SK-N-SH (cell line): ENCODE measurements around the gene FOSB. TPM values are rescaled to one million over a fixed set of nuclear protein-coding genes. Genes with fewer than 3 reads are reported as not detected.

Experiments used
- CHD2 ChIP-seq: fragments of 150-350 bp; IDR thresholded peaks from 2 replicates; pipeline ENCODE4 v1.6.1; 2018; ENCODE audit warnings: low read length; ENCODE audit not compliant: partially characterized antibody
- ELF1 ChIP-seq: IDR thresholded peaks from 2 replicates; pipeline ENCODE4 v1.4.0; 2012
- EP300 ChIP-seq, 2 experiments: IDR thresholded peaks; 2 replicates each; pipeline versions ENCODE4 v1.4.0 to v1.6.1; 2012; ENCODE audit warnings: borderline replicate concordance in 1 of 2, low read depth in 1 of 2, low read length in 1 of 2
- EZH2phosphoT487 ChIP-seq: fragments of 200-600 bp; sonication (generic); IDR thresholded peaks from 2 replicates; pipeline ENCODE4 v1.6.1; 2017; ENCODE audit warnings: low read depth, mixed run types, mild to moderate bottlenecking, antibody characterized with exemption, moderate library complexity, borderline replicate concordance
- FOSL2 ChIP-seq: IDR thresholded peaks from 2 replicates; pipeline ENCODE4 v1.4.0; 2012; ENCODE audit warnings: low read depth, mild to moderate bottlenecking, moderate library complexity, borderline replicate concordance
- FOXJ3 ChIP-seq: sonication (generic); formaldehyde crosslinking; IDR thresholded peaks from 2 replicates; pipeline ENCODE4 v1.5.1; 2020; ENCODE audit warnings: mild to moderate bottlenecking, missing genetic modification reagents
- FOXM1 ChIP-seq: IDR thresholded peaks from 2 replicates; pipeline ENCODE4 v1.4.0; 2012; ENCODE audit warnings: low read depth, mild to moderate bottlenecking
- GABPA ChIP-seq: IDR thresholded peaks from 2 replicates; pipeline ENCODE4 v1.4.0; 2012; ENCODE audit warnings: low read depth, mild to moderate bottlenecking
- MEF2A ChIP-seq: IDR thresholded peaks from 2 replicates; pipeline ENCODE4 v1.4.0; 2012; ENCODE audit warnings: low read depth, borderline replicate concordance
- NFIC ChIP-seq: IDR thresholded peaks from 2 replicates; pipeline ENCODE4 v1.4.0; 2012; ENCODE audit warnings: borderline replicate concordance
- NRF1 ChIP-seq: IDR thresholded peaks from 2 replicates; pipeline ENCODE4 v1.6.1; 2012; ENCODE audit warnings: low read depth, mild to moderate bottlenecking, low read length
- POLR2AphosphoS5 ChIP-seq: IDR thresholded peaks from 2 replicates; pipeline ENCODE4 v1.6.1; 2012; ENCODE audit warnings: low read depth, low read length
- RXRA ChIP-seq: IDR thresholded peaks from 2 replicates; pipeline ENCODE4 v1.4.0; 2012; ENCODE audit warnings: low read depth, mild to moderate bottlenecking, borderline replicate concordance
- SIN3A ChIP-seq: IDR thresholded peaks from 2 replicates; pipeline ENCODE4 v1.6.1; 2012; ENCODE audit warnings: low read depth, mild to moderate bottlenecking, low read length, moderate library complexity, borderline replicate concordance
- SMC3 ChIP-seq: IDR thresholded peaks from 2 replicates; pipeline ENCODE4 v1.6.1; 2012; ENCODE audit warnings: low read depth, low read length, improper control_type of control experiment
- TAF1 ChIP-seq: IDR thresholded peaks from 2 replicates; pipeline ENCODE4 v1.6.1; 2012; ENCODE audit warnings: low read depth, mild to moderate bottlenecking, low read length, moderate library complexity, borderline replicate concordance
- TEAD4 ChIP-seq: IDR thresholded peaks from 2 replicates; pipeline ENCODE4 v1.4.0; 2012; ENCODE audit warnings: mild to moderate bottlenecking, borderline replicate concordance; ENCODE audit not compliant: insufficient read depth
- YY1 ChIP-seq: IDR thresholded peaks from 2 replicates; pipeline ENCODE4 v1.4.0; 2012; ENCODE audit warnings: low read depth, mild to moderate bottlenecking
- polyA plus RNA-seq, 3 experiments: library from polyadenylated mRNA; depleted of rRNA; stranded (reverse); fragments of >200 nt; gene quantifications; 2 replicates each; pipeline ENCODE4 v1.2.3, GENCODE V29; 2012
- TF ChIP-seq, protein P1 (sequence below): fragments of 150-350 bp; IDR thresholded peaks from 2 replicates; pipeline ENCODE4 v1.6.1; 2016; ENCODE audit warnings: mild to moderate bottlenecking, low read depth, low read length
- TF ChIP-seq, protein P2 (sequence below): fragments of 200-600 bp; sonication (generic); IDR thresholded peaks from 2 replicates; pipeline ENCODE4 v1.6.1; 2017; ENCODE audit warnings: antibody characterized with exemption, mild to moderate bottlenecking, moderate library complexity
- TF ChIP-seq, protein P3 (sequence below): IDR thresholded peaks from 2 replicates; pipeline ENCODE4; 2012
- TF ChIP-seq, protein P4 (sequence below): IDR thresholded peaks from 2 replicates; pipeline ENCODE4 v1.4.0; 2012; ENCODE audit warnings: low read depth, borderline replicate concordance

Gene FOSB
- polyA plus RNA-seq, 1 of the 3 experiments (the other 2 are of a cell fraction): 78.2 TPM

DNA sequence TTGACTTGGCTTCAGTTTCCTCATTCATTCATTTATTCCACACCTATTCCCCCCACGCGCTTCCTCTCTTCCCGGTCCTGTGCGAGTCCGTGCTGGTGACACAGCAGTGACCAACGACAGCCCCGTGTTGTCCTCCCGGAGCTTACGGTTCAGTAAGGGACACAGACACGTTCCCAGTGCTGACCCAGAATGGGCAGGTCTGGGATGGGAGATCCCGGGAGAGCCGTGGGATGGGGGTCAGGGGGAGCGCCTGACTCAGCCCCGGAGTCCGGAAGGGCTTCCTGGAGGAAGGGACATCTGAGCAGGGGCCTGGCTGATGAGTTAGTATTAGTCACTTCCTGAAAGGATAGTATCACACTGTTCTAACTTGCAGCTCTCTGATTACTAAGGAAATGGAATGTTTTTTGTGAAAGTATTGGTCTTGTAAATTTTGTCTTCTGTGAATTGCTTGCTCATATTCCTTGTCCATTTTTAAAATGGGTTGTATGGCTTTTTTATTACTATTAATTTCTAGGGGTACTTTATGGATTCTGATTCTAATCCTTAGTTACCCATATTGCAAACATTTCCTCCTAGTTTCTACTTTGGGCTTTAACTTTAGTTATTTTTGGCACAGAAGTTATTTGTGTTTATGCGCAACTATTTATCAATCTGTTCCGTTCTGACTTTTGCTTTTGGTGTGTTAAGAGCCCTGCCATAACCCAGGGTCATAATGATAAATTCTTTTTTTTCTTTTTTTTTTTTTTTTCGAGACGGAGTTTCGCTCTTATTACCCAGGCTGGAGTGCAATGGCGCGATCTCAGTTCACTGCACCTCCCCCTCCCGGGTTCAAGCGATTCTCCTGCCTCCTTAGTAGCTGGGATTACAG is 43.4 kb upstream of the FOSB start (continued):
- TF ChIP-seq, protein P1, sequence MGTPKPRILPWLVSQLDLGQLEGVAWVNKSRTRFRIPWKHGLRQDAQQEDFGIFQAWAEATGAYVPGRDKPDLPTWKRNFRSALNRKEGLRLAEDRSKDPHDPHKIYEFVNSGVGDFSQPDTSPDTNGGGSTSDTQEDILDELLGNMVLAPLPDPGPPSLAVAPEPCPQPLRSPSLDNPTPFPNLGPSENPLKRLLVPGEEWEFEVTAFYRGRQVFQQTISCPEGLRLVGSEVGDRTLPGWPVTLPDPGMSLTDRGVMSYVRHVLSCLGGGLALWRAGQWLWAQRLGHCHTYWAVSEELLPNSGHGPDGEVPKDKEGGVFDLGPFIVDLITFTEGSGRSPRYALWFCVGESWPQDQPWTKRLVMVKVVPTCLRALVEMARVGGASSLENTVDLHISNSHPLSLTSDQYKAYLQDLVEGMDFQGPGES: no peak
- TF ChIP-seq FOXM1 (0 out of 2 replicates have a peak, but pooled peaks have one; percentile 22), RXRA (peak; percentile 71; the same call in 1 of the 2 replicates), NFIC (peak; percentile 42; the same call in 1 of the 2 replicates), TEAD4 (peak; percentile 67; the same call in 1 of the 2 replicates), EZH2phosphoT487 (no peak), FOXJ3 (CRISPR knock-in tag) (no peak), GABPA (0 out of 2 replicates have a peak, but pooled peaks have one; percentile 50), NRF1 (no peak), SIN3A (no peak; the same call in 1 of the 2 replicates), FOSL2 (peak; percentile 98), YY1 (no peak), CHD2 (no peak), POLR2AphosphoS5 (peak; percentile 78), ELF1 (peak; percentile 83), TAF1 (peak; percentile 58; the same call in 1 of the 2 replicates), EP300 (IDR thresholded peaks at IDR 0.05; ENCODE audit: borderline replicate concordance in 1 of 2, low read depth in 1 of 2, low read length in 1 of 2) (peak in 1 of 2 experiments; percentile 87; a peak in 2 of 4 replicates), SMC3 (no peak), MEF2A (peak; percentile 26; the same call in 1 of the 2 replicates)
- TF ChIP-seq, protein P2, sequence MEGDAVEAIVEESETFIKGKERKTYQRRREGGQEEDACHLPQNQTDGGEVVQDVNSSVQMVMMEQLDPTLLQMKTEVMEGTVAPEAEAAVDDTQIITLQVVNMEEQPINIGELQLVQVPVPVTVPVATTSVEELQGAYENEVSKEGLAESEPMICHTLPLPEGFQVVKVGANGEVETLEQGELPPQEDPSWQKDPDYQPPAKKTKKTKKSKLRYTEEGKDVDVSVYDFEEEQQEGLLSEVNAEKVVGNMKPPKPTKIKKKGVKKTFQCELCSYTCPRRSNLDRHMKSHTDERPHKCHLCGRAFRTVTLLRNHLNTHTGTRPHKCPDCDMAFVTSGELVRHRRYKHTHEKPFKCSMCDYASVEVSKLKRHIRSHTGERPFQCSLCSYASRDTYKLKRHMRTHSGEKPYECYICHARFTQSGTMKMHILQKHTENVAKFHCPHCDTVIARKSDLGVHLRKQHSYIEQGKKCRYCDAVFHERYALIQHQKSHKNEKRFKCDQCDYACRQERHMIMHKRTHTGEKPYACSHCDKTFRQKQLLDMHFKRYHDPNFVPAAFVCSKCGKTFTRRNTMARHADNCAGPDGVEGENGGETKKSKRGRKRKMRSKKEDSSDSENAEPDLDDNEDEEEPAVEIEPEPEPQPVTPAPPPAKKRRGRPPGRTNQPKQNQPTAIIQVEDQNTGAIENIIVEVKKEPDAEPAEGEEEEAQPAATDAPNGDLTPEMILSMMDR: no peak
- TF ChIP-seq, protein P3, sequence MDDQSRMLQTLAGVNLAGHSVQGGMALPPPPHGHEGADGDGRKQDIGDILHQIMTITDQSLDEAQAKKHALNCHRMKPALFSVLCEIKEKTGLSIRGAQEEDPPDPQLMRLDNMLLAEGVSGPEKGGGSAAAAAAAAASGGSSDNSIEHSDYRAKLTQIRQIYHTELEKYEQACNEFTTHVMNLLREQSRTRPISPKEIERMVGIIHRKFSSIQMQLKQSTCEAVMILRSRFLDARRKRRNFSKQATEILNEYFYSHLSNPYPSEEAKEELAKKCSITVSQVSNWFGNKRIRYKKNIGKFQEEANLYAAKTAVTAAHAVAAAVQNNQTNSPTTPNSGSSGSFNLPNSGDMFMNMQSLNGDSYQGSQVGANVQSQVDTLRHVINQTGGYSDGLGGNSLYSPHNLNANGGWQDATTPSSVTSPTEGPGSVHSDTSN: peak; percentile 49
- TF ChIP-seq, protein P4, sequence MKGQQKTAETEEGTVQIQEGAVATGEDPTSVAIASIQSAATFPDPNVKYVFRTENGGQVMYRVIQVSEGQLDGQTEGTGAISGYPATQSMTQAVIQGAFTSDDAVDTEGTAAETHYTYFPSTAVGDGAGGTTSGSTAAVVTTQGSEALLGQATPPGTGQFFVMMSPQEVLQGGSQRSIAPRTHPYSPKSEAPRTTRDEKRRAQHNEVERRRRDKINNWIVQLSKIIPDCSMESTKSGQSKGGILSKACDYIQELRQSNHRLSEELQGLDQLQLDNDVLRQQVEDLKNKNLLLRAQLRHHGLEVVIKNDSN: 0 out of 2 replicates have a peak, but pooled peaks have one; percentile 21
